Activated CD8-positive, alpha-beta T cell treated with anti-CD3 and anti-CD28 coated beads for 36 hours (primary cell): Measurements from ENCODE around the gene KCNIP3. TPM values are rescaled to one million over a fixed set of nuclear protein-coding genes. Genes with fewer than 3 reads are reported as not detected.

Source experiments
- ATAC-seq: fragments of 200-7000 bp; cut with Tn5 transposase; one replicate; pipeline ENCODE4 v1.10.0; 2021; ENCODE audit warnings: mild to moderate bottlenecking, moderate library complexity
- CTCF ChIA-PET: fragments of 350-600 bp; sonication (Branson Sonifier 250); formaldehyde crosslinking; loops from one replicate; lab custom pipeline; 2021; ENCODE audit warnings: antibody characterized with exemption; lab: Charles Lee
- POLR2A ChIA-PET: fragments of 350-600 bp; sonication (Branson Sonifier 250); formaldehyde crosslinking; loops from one replicate; lab custom pipeline; 2021; ENCODE audit warnings: antibody characterized with exemption; lab: Charles Lee
- DNase-seq: peaks from one replicate; pipeline ENCODE4 v3.0.0-alpha.2; 2020
- H3K27ac Mint-ChIP-seq: one replicate; pipeline ENCODE4 v1.8.0; 2021; ENCODE audit warnings: mild to moderate bottlenecking, mixed read lengths
- H3K27me3 Mint-ChIP-seq: one replicate; pipeline ENCODE4 v1.8.0; 2021; ENCODE audit warnings: mixed read lengths
- H3K36me3 Mint-ChIP-seq: one replicate; pipeline ENCODE4 v1.8.0; 2021; ENCODE audit warnings: low read depth, mixed read lengths
- H3K4me1 Mint-ChIP-seq: one replicate; pipeline ENCODE4 v1.8.0; 2021; ENCODE audit warnings: low read depth, mixed read lengths
- H3K4me3 Mint-ChIP-seq: one replicate; pipeline ENCODE4 v1.8.0; 2021; ENCODE audit warnings: mild to moderate bottlenecking, moderate library complexity, mixed read lengths
- H3K9me3 Mint-ChIP-seq: one replicate; pipeline ENCODE4 v1.8.0; 2021; ENCODE audit warnings: mixed read lengths
- CTCF ChIP-seq: fragments of 200-600 bp; IDR thresholded peaks from one replicate; pipeline ENCODE4 v1.8.0; 2022; ENCODE audit warnings: antibody characterized with exemption, mild to moderate bottlenecking
- intact Hi-C: fragments of 100-400 bp; cut with micrococcal nuclease; formaldehyde crosslinking; loops from one replicate; pipeline ENCODE4 v1.10.0; 2022
- total RNA-seq, 2 experiments: library from RNA; stranded (reverse); gene quantifications; one replicate each; pipeline ENCODE4 v1.2.3, GENCODE V29; 2021

Gene KCNIP3
- total RNA-seq, 2 experiments from 2014 or later = not detected

- H3K4me1 Mint-ChIP-seq = no peaks in the 10 kb centered on the region
- ChIA-PET POLR2A (no interaction called here), CTCF (interaction anchor here (0.8 to 2.8 kb wide), 5 partner anchors 8 to 34 kb away, joined by 4 to 14 read pairs (median 7); partner anchors contain the start of gene FAHD2A)
- intact Hi-C loops = no loop called here
- no peaks in the 10 kb centered on the region for H3K36me3 Mint-ChIP-seq
- TF ChIP-seq CTCF = no peak
- no peak overlapping the region for H3K27ac Mint-ChIP-seq
- DNase-seq (peak; percentile 46), ATAC-seq (no peak)
- H3K4me3 Mint-ChIP-seq = no peak overlapping the region
- peaks cover 4% of the 10 kb centered on the region for H3K27me3 Mint-ChIP-seq
- H3K9me3 Mint-ChIP-seq = no peaks in the 10 kb centered on the region
Observed at GRCh38 chr2:95379371-95379831, 82.3 kb downstream of the KCNIP3 start.

GRCh38 chr2:95380280-95380679, 83.1 kb downstream of the KCNIP3 start:
- DNase-seq (no peak), ATAC-seq (no peak)
- no peak overlapping the region for H3K4me3 Mint-ChIP-seq
- H3K36me3 Mint-ChIP-seq = no peaks in the 10 kb centered on the region
- intact Hi-C loops = no loop called here
- no peaks in the 10 kb centered on the region for H3K9me3 Mint-ChIP-seq
- TF ChIP-seq CTCF = no peak
- ChIA-PET POLR2A (no interaction called here), CTCF (interaction anchor here (2.0 to 2.8 kb wide), 2 partner anchors 9 to 35 kb away, joined by 10 to 14 read pairs; no protein-coding TSS in a partner anchor)
- no peaks in the 10 kb centered on the region for H3K4me1 Mint-ChIP-seq
- peaks cover 4% of the 10 kb centered on the region for H3K27me3 Mint-ChIP-seq
- H3K27ac Mint-ChIP-seq = no peak overlapping the region

GRCh38 chr2:95380731-95381130, 83.6 kb downstream of the KCNIP3 start:
- ATAC-seq = no peak
- Mint-ChIP-seq H3K36me3 (no peaks in the 10 kb centered on the region), H3K27ac (no peak overlapping the region), H3K4me3 (no peak overlapping the region), H3K27me3 (peaks cover 4% of the 10 kb centered on the region), H3K9me3 (no peaks in the 10 kb centered on the region), H3K4me1 (no peaks in the 10 kb centered on the region)
- CTCF ChIA-PET = interaction anchor here (2.8 kb wide), 1 partner anchor 8 kb away, joined by 14 read pairs; no protein-coding TSS in a partner anchor
- intact Hi-C loops = no loop called here
- POLR2A ChIA-PET = no interaction called here
- no peak for TF ChIP-seq CTCF
- DNase-seq = no peak

GRCh38 chr2:95381212-95382191, 84.4 kb downstream of the KCNIP3 start:
- DNase-seq (no peak), ATAC-seq (no peak)
- Mint-ChIP-seq H3K4me1 (no peaks in the 10 kb centered on the region), H3K27ac (no peak overlapping the region), H3K4me3 (no peak overlapping the region), H3K36me3 (no peaks in the 10 kb centered on the region), H3K9me3 (no peaks in the 10 kb centered on the region), H3K27me3 (peaks cover 3% of the 10 kb centered on the region)
- no peak for TF ChIP-seq CTCF
- ChIA-PET CTCF (interaction anchor here (2.8 kb wide), 1 partner anchor 8 kb away, joined by 14 read pairs; no protein-coding TSS in a partner anchor), POLR2A (no interaction called here)
- intact Hi-C loops = no loop called here

- H3K4me3 Mint-ChIP-seq = no peak overlapping the region
Observed at GRCh38 chr2:95382192-95382591, 85.0 kb downstream of the KCNIP3 start.

More at GRCh38 chr2:95382192-95382591, 85.0 kb downstream of the KCNIP3 start:
- no peak for DNase-seq
- no peak for ATAC-seq
- Mint-ChIP-seq H3K36me3 (no peaks in the 10 kb centered on the region), H3K9me3 (no peaks in the 10 kb centered on the region), H3K27me3 (peaks cover 3% of the 10 kb centered on the region), H3K27ac (no peak overlapping the region), H3K4me1 (no peaks in the 10 kb centered on the region)
- TF ChIP-seq CTCF = no peak
- ChIA-PET POLR2A (no interaction called here), CTCF (no interaction called here)
- intact Hi-C loops = no loop called here
